Measurements from ENCODE around the gene FAM120AOS. TPM values are rescaled to one million over a fixed set of nuclear protein-coding genes. Genes with fewer than 3 reads are reported as not detected.

FAM120AOS gene
- total and polyA plus RNA-seq, 2 of the 8 experiments (the other 6 are each of a cell fraction or from before 2014, with no cell fraction given): 29.6 to 37.6 TPM

- no peak for TF ChIP-seq HDAC6 (IDR thresholded peaks at IDR 0.05; ENCODE audit: low read depth, low read length)
- TF ChIP-seq ATF3 (IDR thresholded peaks at IDR 0.05; ENCODE audit: insufficient read depth, low read depth, low read length): no peak
- peak; percentile 69; the same call in 1 of the 2 replicates for TF ChIP-seq CHD2 (IDR thresholded peaks at IDR 0.05; ENCODE audit: low read length)
- no peak for TF ChIP-seq TBP (IDR thresholded peaks at IDR 0.05; ENCODE audit: low read depth, low read length)
- no peak for TF ChIP-seq ATF2 (IDR thresholded peaks at IDR 0.05; ENCODE audit: low read length)
- no peak for TF ChIP-seq E2F6 (IDR thresholded peaks at IDR 0.05)
- no peak for TF ChIP-seq SIX5 (IDR thresholded peaks at IDR 0.05; ENCODE audit: low read depth, low read length)
- TF ChIP-seq RNF2 (IDR thresholded peaks at IDR 0.05; ENCODE audit: borderline replicate concordance, low read depth, low read length, missing control alignments, poor library complexity, severe bottlenecking): no peak
- TF ChIP-seq GTF2F1 (IDR thresholded peaks at IDR 0.05; ENCODE audit: borderline replicate concordance, low read depth, low read length): no peak
- TF ChIP-seq TCF12 (IDR thresholded peaks at IDR 0.05; ENCODE audit: low read depth, low read length): no peak
- 0 out of 2 replicates have a peak, but pooled peaks have one; percentile 27 for TF ChIP-seq TAF1 (IDR thresholded peaks at IDR 0.05; ENCODE audit: low read depth, low read length)
- TF ChIP-seq SP1 (IDR thresholded peaks at IDR 0.05; ENCODE audit: low read depth, low read length): peak; percentile 86
Observed at GRCh38 chr9:93453047-93453914, at the start of gene FAM120AOS (continued).
